Measurements from ENCODE around the gene PXDN.

Gene PXDN

GRCh38 chr2:1745171-1746023 is 1.1 kb upstream of the PXDN start:
- Histone ChIP-seq H3K9me3 (ENCODE audit: control insufficient read depth, insufficient read depth, low read length) (no peaks in the 10 kb centered on the region), H3K4me1 (ENCODE audit: insufficient read depth, low read length) (peaks cover 18% of the 10 kb centered on the region), H3K9ac (ENCODE audit: low read depth, low read length) (peak overlapping the region; percentile 79; the same call in 1 of the 2 replicates), H3K36me3 (ENCODE audit: insufficient read depth, low read length) (no peaks in the 10 kb centered on the region)

- peaks cover 22% of the 10 kb centered on the region for H3K4me1 ChIP-seq (ENCODE audit: insufficient read depth, low read length)
- H3K36me3 ChIP-seq (ENCODE audit: insufficient read depth, low read length) = no peaks in the 10 kb centered on the region
- H3K9ac ChIP-seq (ENCODE audit: low read depth, low read length) = peak overlapping the region; percentile 79; the same call in 1 of the 2 replicates
- H3K9me3 ChIP-seq (ENCODE audit: control insufficient read depth, insufficient read depth, low read length) = no peaks in the 10 kb centered on the region
These were observed 217 bp downstream of the PXDN start for GRCh38 chr2:1744151-1744445.

- H3K4me1 ChIP-seq (ENCODE audit: insufficient read depth, low read length) = peaks cover 22% of the 10 kb centered on the region
- no peaks in the 10 kb centered on the region for H3K9me3 ChIP-seq (ENCODE audit: control insufficient read depth, insufficient read depth, low read length)
- H3K36me3 ChIP-seq (ENCODE audit: insufficient read depth, low read length) = no peaks in the 10 kb centered on the region
- peak overlapping the region; percentile 79 for H3K9ac ChIP-seq (ENCODE audit: low read depth, low read length)
These were observed 742 bp downstream of the PXDN start for GRCh38 chr2:1743396-1744150.

- Histone ChIP-seq H3K4me1 (ENCODE audit: insufficient read depth, low read length) (peaks cover 22% of the 10 kb centered on the region), H3K9ac (ENCODE audit: low read depth, low read length) (peak overlapping the region; percentile 78), H3K36me3 (ENCODE audit: insufficient read depth, low read length) (no peaks in the 10 kb centered on the region), H3K9me3 (ENCODE audit: control insufficient read depth, insufficient read depth, low read length) (no peaks in the 10 kb centered on the region)
These were observed 1.5 kb downstream of the PXDN start for GRCh38 chr2:1742681-1743395.

- H3K36me3 ChIP-seq (ENCODE audit: insufficient read depth, low read length) = no peaks in the 10 kb centered on the region
- no peaks in the 10 kb centered on the region for H3K9me3 ChIP-seq (ENCODE audit: control insufficient read depth, insufficient read depth, low read length)
- peaks cover 22% of the 10 kb centered on the region for H3K4me1 ChIP-seq (ENCODE audit: insufficient read depth, low read length)
- H3K9ac ChIP-seq (ENCODE audit: low read depth, low read length) = peak overlapping the region; percentile 78
These were observed 2.0 kb downstream of the PXDN start for GRCh38 chr2:1742301-1742680.

GRCh38 chr2:1741851-1742250 is 2.5 kb downstream of the PXDN start:
- Histone ChIP-seq H3K36me3 (ENCODE audit: insufficient read depth, low read length) (no peaks in the 10 kb centered on the region), H3K4me1 (ENCODE audit: insufficient read depth, low read length) (peaks cover 22% of the 10 kb centered on the region), H3K9me3 (ENCODE audit: control insufficient read depth, insufficient read depth, low read length) (no peaks in the 10 kb centered on the region), H3K9ac (ENCODE audit: low read depth, low read length) (peak overlapping the region; percentile 78; the same call in 1 of the 2 replicates)

GRCh38 chr2:1740716-1741589 is 3.4 kb downstream of the PXDN start:
- H3K36me3 ChIP-seq (ENCODE audit: insufficient read depth, low read length) = no peaks in the 10 kb centered on the region; the same call in 1 of the 2 replicates
- no peaks in the 10 kb centered on the region; the same call in 1 of the 2 replicates for H3K9me3 ChIP-seq (ENCODE audit: control insufficient read depth, insufficient read depth, low read length)
- no peak overlapping the region for H3K9ac ChIP-seq (ENCODE audit: low read depth, low read length)
- peaks cover 22% of the 10 kb centered on the region for H3K4me1 ChIP-seq (ENCODE audit: insufficient read depth, low read length)

GRCh38 chr2:1739961-1740715 is 4.2 kb downstream of the PXDN start:
- peaks cover 6% of the 10 kb centered on the region; the same call in 1 of the 2 replicates for H3K9me3 ChIP-seq (ENCODE audit: control insufficient read depth, insufficient read depth, low read length)
- H3K36me3 ChIP-seq (ENCODE audit: insufficient read depth, low read length) = peaks cover 3% of the 10 kb centered on the region
- peaks cover 22% of the 10 kb centered on the region for H3K4me1 ChIP-seq (ENCODE audit: insufficient read depth, low read length)
- H3K9ac ChIP-seq (ENCODE audit: low read depth, low read length) = no peak overlapping the region

GRCh38 chr2:1739322-1739957 is 4.9 kb downstream of the PXDN start:
- H3K4me1 ChIP-seq (ENCODE audit: insufficient read depth, low read length) = peaks cover 22% of the 10 kb centered on the region
- H3K36me3 ChIP-seq (ENCODE audit: insufficient read depth, low read length) = peaks cover 3% of the 10 kb centered on the region
- H3K9me3 ChIP-seq (ENCODE audit: control insufficient read depth, insufficient read depth, low read length) = peaks cover 8% of the 10 kb centered on the region; the same call in 1 of the 2 replicates
- H3K9ac ChIP-seq (ENCODE audit: low read depth, low read length) = no peak overlapping the region

- Histone ChIP-seq H3K4me1 (ENCODE audit: insufficient read depth, low read length) (peaks cover 22% of the 10 kb centered on the region), H3K9ac (ENCODE audit: low read depth, low read length) (no peak overlapping the region), H3K9me3 (ENCODE audit: control insufficient read depth, insufficient read depth, low read length) (peaks cover 8% of the 10 kb centered on the region; the same call in 1 of the 2 replicates), H3K36me3 (ENCODE audit: insufficient read depth, low read length) (peaks cover 3% of the 10 kb centered on the region)
These were observed 5.5 kb downstream of the PXDN start for GRCh38 chr2:1738646-1739302.

GRCh38 chr2:1738163-1738562 is 6.2 kb downstream of the PXDN start:
- Histone ChIP-seq H3K36me3 (ENCODE audit: insufficient read depth, low read length) (peaks cover 3% of the 10 kb centered on the region), H3K4me1 (ENCODE audit: insufficient read depth, low read length) (peaks cover 22% of the 10 kb centered on the region)

GRCh38 chr2:1736997-1737480 is 7.3 kb downstream of the PXDN start:
- peaks cover 24% of the 10 kb centered on the region for H3K4me1 ChIP-seq (ENCODE audit: insufficient read depth, low read length)

More at GRCh38 chr2:1738163-1738562, 6.2 kb downstream of the PXDN start:
- peaks cover 8% of the 10 kb centered on the region; the same call in 1 of the 2 replicates for H3K9me3 ChIP-seq (ENCODE audit: control insufficient read depth, insufficient read depth, low read length)
- no peak overlapping the region for H3K9ac ChIP-seq (ENCODE audit: low read depth, low read length)

More at GRCh38 chr2:1736997-1737480, 7.3 kb downstream of the PXDN start:
- Histone ChIP-seq H3K9me3 (ENCODE audit: control insufficient read depth, insufficient read depth, low read length) (peaks cover 8% of the 10 kb centered on the region; the same call in 1 of the 2 replicates), H3K9ac (ENCODE audit: low read depth, low read length) (no peak overlapping the region), H3K36me3 (ENCODE audit: insufficient read depth, low read length) (peaks cover 3% of the 10 kb centered on the region)

Measured in ES-I3 (cell line).